Stimulated activated naive CD8-positive, alpha-beta T cell treated with anti-CD3 and anti-CD28 coated beads, Interleukin-15, Interleukin-2, amounts not matched to agents 100 ng/mL and 50 ng/mL, for 24 hours (primary cell): ENCODE measurements around the gene POTEB3.
"Not testable (repeated sequence)": the region's sequence is repeated elsewhere in the genome, so short reads cannot be mapped to it uniquely, and the experiment has no call there.

Experiments
- H3K27ac Mint-ChIP-seq: one replicate; pipeline ENCODE4 v1.8.0; 2021; ENCODE audit warnings: mild to moderate bottlenecking, mixed read lengths
- H3K27me3 Mint-ChIP-seq: one replicate; pipeline ENCODE4 v1.8.0; 2021; ENCODE audit warnings: mixed read lengths
- H3K36me3 Mint-ChIP-seq: one replicate; pipeline ENCODE4 v1.8.0; 2021; ENCODE audit warnings: low read depth, mixed read lengths
- H3K4me1 Mint-ChIP-seq: one replicate; pipeline ENCODE4 v1.8.0; 2021; ENCODE audit warnings: low read depth, mixed read lengths
- H3K4me3 Mint-ChIP-seq: one replicate; pipeline ENCODE4 v1.8.0; 2021; ENCODE audit warnings: mild to moderate bottlenecking, mixed read lengths
- H3K9me3 Mint-ChIP-seq: one replicate; pipeline ENCODE4 v1.8.0; 2021; ENCODE audit warnings: mixed read lengths

Gene POTEB3

DNA sequence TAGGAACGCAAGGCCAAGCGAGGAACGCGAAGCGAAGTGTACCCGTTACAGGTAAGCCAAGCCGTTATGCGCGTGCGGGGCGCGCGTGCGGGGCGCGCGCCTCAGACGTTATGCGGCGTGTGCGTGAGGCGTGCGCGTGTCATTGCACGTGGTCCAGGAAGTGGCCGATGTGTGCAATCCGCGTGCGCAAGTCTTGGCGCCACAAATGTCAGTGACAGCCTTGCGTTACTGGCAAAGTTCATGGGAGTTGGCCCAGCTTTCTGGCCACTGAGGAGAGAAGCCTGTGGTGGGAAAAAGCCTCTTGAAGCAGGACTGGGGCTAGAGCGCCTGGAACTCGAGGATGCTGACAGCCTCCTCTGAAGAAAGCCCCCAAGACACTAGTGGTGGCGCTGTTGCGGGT is at the start of gene POTEB3:
POTEB3 (minus strand) TSS at position 101 of the 400 bp plus-strand sequence. CDS start 488 bp downstream, outside the sequence.
- H3K4me1 Mint-ChIP-seq, H3K4me3 Mint-ChIP-seq, H3K27me3 Mint-ChIP-seq, H3K9me3 Mint-ChIP-seq, H3K36me3 Mint-ChIP-seq, H3K27ac Mint-ChIP-seq: not testable (repeated sequence)

DNA sequence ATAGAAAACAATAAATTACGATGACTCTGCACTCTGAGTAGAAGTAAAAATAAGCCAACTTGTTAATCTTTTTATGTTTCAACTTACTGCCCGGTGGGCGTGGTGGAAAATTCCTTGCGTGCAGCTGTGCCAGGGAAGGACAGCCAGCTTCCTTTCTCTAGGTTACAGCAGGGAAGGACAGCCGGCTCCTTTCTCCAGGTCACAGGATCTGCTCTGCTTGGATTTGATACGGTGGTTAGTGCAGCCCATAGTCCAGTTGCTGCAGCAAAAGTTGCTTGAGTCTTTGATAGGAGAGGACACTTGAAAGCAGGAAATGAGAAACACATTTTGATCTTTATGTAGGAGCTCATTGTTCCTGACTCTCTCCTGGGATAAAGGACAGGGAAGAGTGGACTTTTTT is 13.4 kb upstream of the POTEB3 start:
- not testable (repeated sequence) for H3K27me3 Mint-ChIP-seq, H3K36me3 Mint-ChIP-seq, H3K4me1 Mint-ChIP-seq, H3K27ac Mint-ChIP-seq, H3K9me3 Mint-ChIP-seq, H3K4me3 Mint-ChIP-seq

GRCh38 chr15:21451920-21452563 is 11.7 kb upstream of the POTEB3 start:
- not testable (repeated sequence) for H3K27me3 Mint-ChIP-seq, H3K4me1 Mint-ChIP-seq, H3K9me3 Mint-ChIP-seq, H3K27ac Mint-ChIP-seq, H3K36me3 Mint-ChIP-seq, H3K4me3 Mint-ChIP-seq

GRCh38 chr15:21451487-21451886 is 11.2 kb upstream of the POTEB3 start:
- H3K4me1 Mint-ChIP-seq, H3K9me3 Mint-ChIP-seq, H3K4me3 Mint-ChIP-seq, H3K36me3 Mint-ChIP-seq, H3K27ac Mint-ChIP-seq, H3K27me3 Mint-ChIP-seq: not testable (repeated sequence)

GRCh38 chr15:21407366-21407765 is 32.9 kb downstream of the POTEB3 start:
- H3K9me3 Mint-ChIP-seq, H3K4me1 Mint-ChIP-seq, H3K27me3 Mint-ChIP-seq, H3K36me3 Mint-ChIP-seq, H3K27ac Mint-ChIP-seq, H3K4me3 Mint-ChIP-seq: not testable (repeated sequence)

DNA sequence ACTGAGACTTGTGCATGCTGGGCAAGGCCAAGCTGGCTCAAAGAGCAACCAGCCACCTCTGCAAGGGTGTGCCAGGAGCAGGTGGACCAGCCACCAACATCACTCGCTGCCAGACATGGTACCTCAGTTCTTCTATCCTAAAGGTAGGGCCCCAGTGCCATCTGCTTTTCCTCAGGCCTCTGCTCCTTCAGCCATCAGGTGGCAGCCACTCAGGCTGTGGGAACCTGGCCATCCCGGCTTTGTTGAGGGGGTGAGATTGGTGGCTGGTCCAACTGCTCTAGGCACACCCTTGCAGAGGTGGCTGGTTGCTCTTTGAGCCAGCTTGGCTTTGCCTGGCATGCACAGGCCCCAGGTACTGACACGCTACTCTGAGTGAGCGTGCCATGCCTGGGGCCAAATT is 38.8 kb downstream of the POTEB3 start:
- not testable (repeated sequence) for H3K27ac Mint-ChIP-seq, H3K4me1 Mint-ChIP-seq, H3K36me3 Mint-ChIP-seq, H3K9me3 Mint-ChIP-seq, H3K27me3 Mint-ChIP-seq, H3K4me3 Mint-ChIP-seq

DNA sequence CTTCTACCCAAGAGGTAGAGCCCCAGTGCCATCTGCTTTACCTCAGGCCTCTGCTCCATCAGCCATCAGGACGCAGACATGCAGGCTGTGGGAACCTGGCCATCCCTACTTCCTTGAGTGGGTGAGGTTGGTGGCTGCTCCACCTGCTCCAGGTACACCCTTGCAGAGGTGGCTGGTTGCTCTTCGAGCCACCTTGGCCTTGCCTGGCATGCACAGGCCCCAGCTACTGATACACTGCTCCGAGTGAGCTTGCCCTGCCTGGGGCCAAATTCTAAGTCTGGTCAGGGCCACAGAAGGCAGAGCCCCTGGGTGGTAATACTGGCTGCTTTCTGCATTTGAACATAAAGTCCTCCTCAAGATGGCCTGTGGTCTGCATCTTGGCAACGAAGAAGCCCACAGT is 41.2 kb downstream of the POTEB3 start:
- not testable (repeated sequence) for H3K36me3 Mint-ChIP-seq, H3K9me3 Mint-ChIP-seq, H3K4me3 Mint-ChIP-seq, H3K27ac Mint-ChIP-seq, H3K4me1 Mint-ChIP-seq, H3K27me3 Mint-ChIP-seq

DNA sequence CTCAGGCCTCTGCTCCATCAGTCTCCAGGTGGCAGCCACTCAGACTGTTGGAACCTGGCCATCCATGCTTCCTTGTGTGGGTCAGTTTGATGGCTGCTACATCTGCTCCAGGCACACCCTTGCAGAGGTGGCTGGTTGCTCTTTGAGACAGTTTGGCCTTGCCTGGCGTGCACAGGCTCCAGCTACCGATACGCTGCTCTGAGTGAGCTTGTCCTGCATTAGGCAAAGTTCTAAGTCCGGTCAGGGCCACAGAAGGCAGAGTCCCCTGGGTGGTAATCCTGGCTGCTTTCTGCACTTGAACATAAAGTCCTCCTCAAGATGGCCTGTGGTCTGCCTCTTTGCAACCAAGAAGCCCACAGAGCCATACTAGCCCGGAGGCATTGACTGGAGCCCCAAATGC is 41.8 kb downstream of the POTEB3 start:
- not testable (repeated sequence) for H3K27me3 Mint-ChIP-seq, H3K27ac Mint-ChIP-seq, H3K36me3 Mint-ChIP-seq, H3K4me1 Mint-ChIP-seq, H3K9me3 Mint-ChIP-seq, H3K4me3 Mint-ChIP-seq

DNA sequence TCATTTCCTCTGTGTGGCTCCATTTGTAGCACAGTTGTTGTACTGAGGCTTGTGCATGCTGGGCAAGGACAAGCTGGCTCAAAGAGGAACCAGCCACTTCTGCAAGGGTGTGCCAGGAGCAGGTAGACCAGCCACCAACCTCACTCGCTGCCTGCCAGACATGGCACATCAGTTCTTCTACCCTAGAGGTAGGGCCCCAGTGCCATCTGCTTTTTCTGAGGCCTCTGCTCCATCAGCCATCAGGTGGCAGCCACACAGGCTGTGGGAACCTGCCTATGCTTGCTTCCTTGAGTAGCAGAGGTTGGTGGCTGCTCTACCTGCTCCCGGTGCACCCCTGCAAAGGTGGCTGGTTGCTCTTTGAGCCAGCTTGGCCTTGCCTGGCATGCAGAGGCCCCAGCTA is 42.6 kb downstream of the POTEB3 start:
- H3K36me3 Mint-ChIP-seq, H3K4me1 Mint-ChIP-seq, H3K27me3 Mint-ChIP-seq, H3K4me3 Mint-ChIP-seq, H3K27ac Mint-ChIP-seq, H3K9me3 Mint-ChIP-seq: not testable (repeated sequence)

DNA sequence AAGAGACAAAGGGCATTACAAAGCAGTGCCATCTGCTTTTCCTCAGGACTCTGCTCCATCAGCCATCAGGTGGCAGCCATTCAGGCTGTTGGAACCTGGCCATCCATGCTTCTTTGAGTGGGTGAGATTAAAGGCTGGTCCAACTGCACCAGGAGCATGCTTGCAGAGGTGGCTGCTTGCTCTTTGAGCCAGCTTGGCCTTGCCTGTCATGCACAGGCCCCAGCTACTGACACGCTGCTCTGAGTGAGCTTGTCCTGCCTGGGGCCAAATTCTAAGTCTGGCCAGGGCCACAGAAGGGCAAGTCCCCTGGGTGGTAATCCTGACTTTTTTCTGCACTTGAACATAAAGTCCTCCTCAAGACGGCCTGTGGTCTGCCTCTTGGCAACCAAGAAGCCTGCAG is 43.1 kb downstream of the POTEB3 start:
- H3K4me3 Mint-ChIP-seq, H3K27ac Mint-ChIP-seq, H3K36me3 Mint-ChIP-seq, H3K9me3 Mint-ChIP-seq, H3K27me3 Mint-ChIP-seq, H3K4me1 Mint-ChIP-seq: not testable (repeated sequence)

- not testable (repeated sequence) for H3K27me3 Mint-ChIP-seq, H3K9me3 Mint-ChIP-seq, H3K27ac Mint-ChIP-seq, H3K4me1 Mint-ChIP-seq, H3K4me3 Mint-ChIP-seq, H3K36me3 Mint-ChIP-seq
These were observed 54.3 kb downstream of the POTEB3 start for GRCh38 chr15:21385961-21386360.

- H3K9me3 Mint-ChIP-seq, H3K36me3 Mint-ChIP-seq, H3K4me1 Mint-ChIP-seq, H3K27me3 Mint-ChIP-seq, H3K4me3 Mint-ChIP-seq, H3K27ac Mint-ChIP-seq: not testable (repeated sequence)
These were observed 56.3 kb downstream of the POTEB3 start for GRCh38 chr15:21383866-21384485.

DNA sequence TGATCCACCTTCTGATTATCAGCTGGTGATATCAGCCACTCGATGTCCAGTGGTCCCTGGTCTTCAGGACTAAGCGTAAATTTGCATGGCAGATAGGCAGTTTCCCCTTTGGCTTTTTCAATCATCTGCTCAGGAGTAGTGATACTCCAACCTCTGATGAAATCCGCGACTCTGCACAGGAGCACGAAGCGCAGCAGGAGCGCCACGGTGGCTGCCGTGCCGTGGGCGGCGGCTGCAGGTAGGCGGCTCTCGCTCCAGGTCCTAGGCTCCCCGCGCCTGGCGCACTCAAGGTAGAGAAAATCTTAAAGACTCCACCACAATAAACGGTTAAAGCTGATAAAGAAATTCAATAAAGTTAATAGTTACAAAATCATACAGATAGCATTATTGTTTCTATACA is 66.6 kb downstream of the POTEB3 start:
- not testable (repeated sequence) for H3K4me1 Mint-ChIP-seq, H3K4me3 Mint-ChIP-seq, H3K27me3 Mint-ChIP-seq, H3K27ac Mint-ChIP-seq, H3K9me3 Mint-ChIP-seq, H3K36me3 Mint-ChIP-seq

- H3K4me1 Mint-ChIP-seq, H3K9me3 Mint-ChIP-seq, H3K36me3 Mint-ChIP-seq, H3K4me3 Mint-ChIP-seq, H3K27me3 Mint-ChIP-seq, H3K27ac Mint-ChIP-seq: not testable (repeated sequence)
These were observed 71.1 kb downstream of the POTEB3 start for GRCh38 chr15:21369177-21369576.

DNA sequence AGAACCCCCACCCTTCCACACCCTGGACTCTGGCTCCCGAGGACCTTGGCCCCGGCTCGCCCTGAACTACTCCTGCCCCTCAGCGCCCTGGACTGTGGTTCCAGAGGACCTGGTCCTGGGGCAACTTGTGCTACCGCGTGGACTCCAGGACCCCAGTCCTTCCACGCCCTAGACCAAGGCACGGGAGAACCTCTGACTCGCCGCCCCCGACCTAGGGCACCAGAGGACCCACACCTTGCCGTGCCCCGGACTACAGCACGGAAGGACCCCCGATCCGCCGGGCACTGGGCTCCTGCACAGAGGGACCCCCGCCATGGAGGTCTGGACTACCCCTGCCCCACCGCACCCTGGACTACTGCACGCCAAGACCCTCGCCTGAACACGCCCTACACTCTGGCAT is 71.7 kb downstream of the POTEB3 start:
- not testable (repeated sequence) for H3K27me3 Mint-ChIP-seq, H3K4me1 Mint-ChIP-seq, H3K9me3 Mint-ChIP-seq, H3K27ac Mint-ChIP-seq, H3K36me3 Mint-ChIP-seq, H3K4me3 Mint-ChIP-seq
